Bronchial epithelial cell (primary cell): ENCODE data around the gene SOCS4. TPM values are rescaled to one million over a fixed set of nuclear protein-coding genes. Genes with fewer than 3 reads are reported as not detected.

ENCODE experiments used
- DNase-seq: peaks from one replicate; pipeline ENCODE4 v3.0.0-alpha.2; 2010; ENCODE audit warnings: low read depth
- FAIRE-seq: peaks from 2 replicates; lab custom pipeline; 2011; peaks lifted over from hg19 to GRCh38; lab: Jason Lieb, UNC
- H3K27me3 ChIP-seq: 2 replicates; pipeline ENCODE4 v1.5.1; 2011; ENCODE audit warnings: low read length; ENCODE audit not compliant: control insufficient read depth, insufficient read depth
- H3K36me3 ChIP-seq: 2 replicates; pipeline ENCODE4 v1.5.1; 2011; ENCODE audit warnings: low read length; ENCODE audit not compliant: control insufficient read depth, insufficient read depth
- H3K4me3 ChIP-seq: 2 replicates; pipeline ENCODE4 v1.5.1; 2011; ENCODE audit warnings: mild to moderate bottlenecking, low read depth, low read length, control low read depth
- total RNA-seq: library from RNA; depleted of rRNA; stranded (reverse); fragments of >200 nt; gene quantifications from 2 replicates; pipeline ENCODE4 v1.2.1, GENCODE V29; 2014
- TF ChIP-seq, protein P1 (sequence below): IDR thresholded peaks from 2 replicates; pipeline ENCODE4 v1.5.1; 2011; ENCODE audit warnings: mild to moderate bottlenecking, moderate library complexity, low read length, control low read depth, inconsistent platforms; ENCODE audit not compliant: insufficient read depth, severe bottlenecking

The SOCS4 gene
- total RNA-seq, 1 donor from 2014 or later = 10.0 TPM

- DNase-seq (peak; percentile 69), FAIRE-seq (no peak)
- Histone ChIP-seq H3K36me3 (no peaks in the 10 kb centered on the region), H3K27me3 (no peaks in the 10 kb centered on the region), H3K4me3 (no peak overlapping the region)
- TF ChIP-seq, protein P1, sequence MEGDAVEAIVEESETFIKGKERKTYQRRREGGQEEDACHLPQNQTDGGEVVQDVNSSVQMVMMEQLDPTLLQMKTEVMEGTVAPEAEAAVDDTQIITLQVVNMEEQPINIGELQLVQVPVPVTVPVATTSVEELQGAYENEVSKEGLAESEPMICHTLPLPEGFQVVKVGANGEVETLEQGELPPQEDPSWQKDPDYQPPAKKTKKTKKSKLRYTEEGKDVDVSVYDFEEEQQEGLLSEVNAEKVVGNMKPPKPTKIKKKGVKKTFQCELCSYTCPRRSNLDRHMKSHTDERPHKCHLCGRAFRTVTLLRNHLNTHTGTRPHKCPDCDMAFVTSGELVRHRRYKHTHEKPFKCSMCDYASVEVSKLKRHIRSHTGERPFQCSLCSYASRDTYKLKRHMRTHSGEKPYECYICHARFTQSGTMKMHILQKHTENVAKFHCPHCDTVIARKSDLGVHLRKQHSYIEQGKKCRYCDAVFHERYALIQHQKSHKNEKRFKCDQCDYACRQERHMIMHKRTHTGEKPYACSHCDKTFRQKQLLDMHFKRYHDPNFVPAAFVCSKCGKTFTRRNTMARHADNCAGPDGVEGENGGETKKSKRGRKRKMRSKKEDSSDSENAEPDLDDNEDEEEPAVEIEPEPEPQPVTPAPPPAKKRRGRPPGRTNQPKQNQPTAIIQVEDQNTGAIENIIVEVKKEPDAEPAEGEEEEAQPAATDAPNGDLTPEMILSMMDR = no peak
Observed at GRCh38 chr14:55097881-55098560, 71.0 kb downstream of the SOCS4 start.

GRCh38 chr14:55098561-55098898, 71.5 kb downstream of the SOCS4 start:
- DNase-seq (no peak), FAIRE-seq (no peak)
- TF ChIP-seq, protein P1 = no peak
- Histone ChIP-seq H3K4me3 (no peak overlapping the region), H3K27me3 (no peaks in the 10 kb centered on the region), H3K36me3 (no peaks in the 10 kb centered on the region)

Other genes starting within 250 kb of the SOCS4 start
- 7.9 and 9.0 TPM in 2 replicates for gene GCH1, start 124.4 kb upstream of the SOCS4 start, total RNA-seq
- gene WDHD1, start 137 bp upstream of the SOCS4 start, total RNA-seq = 8.7 and 10.0 TPM in 2 replicates
- 12.1 and 12.7 TPM in 2 replicates for gene MAPK1IP1L, start 24.4 kb downstream of the SOCS4 start, total RNA-seq
- gene LGALS3, start 102.0 kb downstream of the SOCS4 start, total RNA-seq = 198 and 253 TPM in 2 replicates
- gene DLGAP5, start 164.3 kb downstream of the SOCS4 start, total RNA-seq = 0.26 and 0.38 TPM in 2 replicates
- gene FBXO34, start 244.2 kb downstream of the SOCS4 start, total RNA-seq = 28.9 and 29.5 TPM in 2 replicates